ENCODE measurements around the gene PCDHB8.
A peak's percentile ranks its signal among the peaks of the same experiment; 100 is the strongest.
"Not testable (repeated sequence)": the region's sequence is repeated elsewhere in the genome, so short reads cannot be mapped to it uniquely, and the experiment has no call there.

The PCDHB8 gene

GRCh38 chr5:141184117-141184855 is 6.7 kb downstream of the PCDHB8 start:
- not testable (repeated sequence) for DNase-seq (ENCODE audit: low read depth, low spot score)

- peak; percentile 7 for DNase-seq (ENCODE audit: low read depth, low spot score)
Observed at GRCh38 chr5:141186897-141187512, 9.4 kb downstream of the PCDHB8 start, which contains the start of gene PCDHB9. PCDHB9 (plus strand) TSS chr5:141187161; CDS start chr5:141187319, 158 bp downstream.

GRCh38 chr5:141188682-141189081 is 11.1 kb downstream of the PCDHB8 start:
- not testable (repeated sequence) for DNase-seq (ENCODE audit: low read depth, low spot score)

- not testable (repeated sequence) for DNase-seq (ENCODE audit: low read depth, low spot score)
Observed at GRCh38 chr5:141189131-141189530, 11.5 kb downstream of the PCDHB8 start.

- peak; percentile 39 for DNase-seq (ENCODE audit: low read depth, low spot score)
Observed at GRCh38 chr5:141192110-141192725, 14.6 kb downstream of the PCDHB8 start, which contains the start of gene PCDHB10. PCDHB10 (plus strand) TSS chr5:141192353; CDS start chr5:141192553, 200 bp downstream.

- not testable (repeated sequence) for DNase-seq (ENCODE audit: low read depth, low spot score)
Observed at GRCh38 chr5:141194332-141194731, 16.7 kb downstream of the PCDHB8 start.

- DNase-seq (ENCODE audit: low read depth, low spot score) = no peak
Observed at GRCh38 chr5:141196363-141196762, 18.8 kb downstream of the PCDHB8 start.

GRCh38 chr5:141199359-141200235 is 22.0 kb downstream of the PCDHB8 start, which contains the start of gene PCDHB11:
PCDHB11 (plus strand) TSS chr5:141199627; CDS start chr5:141199775, 148 bp downstream.
- no peak for DNase-seq (ENCODE audit: low read depth, low spot score)

GRCh38 chr5:141201126-141201525 is 23.5 kb downstream of the PCDHB8 start:
- DNase-seq (ENCODE audit: low read depth, low spot score) = not testable (repeated sequence)

GRCh38 chr5:141201646-141202045 is 24.1 kb downstream of the PCDHB8 start:
- DNase-seq (ENCODE audit: low read depth, low spot score) = not testable (repeated sequence)

- DNase-seq (ENCODE audit: low read depth, low spot score) = no peak
Observed at GRCh38 chr5:141208478-141208877, 30.9 kb downstream of the PCDHB8 start, which contains the start of gene PCDHB12. PCDHB12 (plus strand) TSS chr5:141208719; CDS start chr5:141208908, 189 bp downstream.

- DNase-seq (ENCODE audit: low read depth, low spot score) = not testable (repeated sequence)
Observed at GRCh38 chr5:141210281-141210680, 32.7 kb downstream of the PCDHB8 start.

- DNase-seq (ENCODE audit: low read depth, low spot score) = not testable (repeated sequence)
Observed at GRCh38 chr5:141210849-141211248, 33.3 kb downstream of the PCDHB8 start.

- DNase-seq (ENCODE audit: low read depth, low spot score) = peak; percentile 23
Observed at GRCh38 chr5:141213656-141214339, 36.2 kb downstream of the PCDHB8 start, which contains the start of gene PCDHB13. PCDHB13 (plus strand) TSS chr5:141213919; CDS start chr5:141214124, 205 bp downstream.

GRCh38 chr5:141214583-141214982 is 37.0 kb downstream of the PCDHB8 start:
- DNase-seq (ENCODE audit: low read depth, low spot score) = not testable (repeated sequence)

GRCh38 chr5:141215504-141215903 is 37.9 kb downstream of the PCDHB8 start:
- not testable (repeated sequence) for DNase-seq (ENCODE audit: low read depth, low spot score)

- not testable (repeated sequence) for DNase-seq (ENCODE audit: low read depth, low spot score)
Observed at GRCh38 chr5:141216035-141216434, 38.4 kb downstream of the PCDHB8 start.

- peak; percentile 26 for DNase-seq (ENCODE audit: low read depth, low spot score)
Observed at GRCh38 chr5:141223112-141223783, 45.7 kb downstream of the PCDHB8 start, which contains the start of gene PCDHB14. PCDHB14 (plus strand) TSS chr5:141223343; CDS start chr5:141223506, 163 bp downstream.

- not testable (repeated sequence) for DNase-seq (ENCODE audit: low read depth, low spot score)
Observed at GRCh38 chr5:141224844-141225243, 47.3 kb downstream of the PCDHB8 start.

GRCh38 chr5:141225421-141225820 is 47.8 kb downstream of the PCDHB8 start:
- DNase-seq (ENCODE audit: low read depth, low spot score) = not testable (repeated sequence)
